NCI-H1436 (cell line): ENCODE measurements around the gene PMEPA1.
"Not testable (repeated sequence)": the region's sequence is repeated elsewhere in the genome, so short reads cannot be mapped to it uniquely, and the experiment has no call there.

Experiments used
- DNase-seq: peaks from one replicate; lab custom pipeline; 2025; lab: John Stamatoyannopoulos, UW

Gene PMEPA1

DNA sequence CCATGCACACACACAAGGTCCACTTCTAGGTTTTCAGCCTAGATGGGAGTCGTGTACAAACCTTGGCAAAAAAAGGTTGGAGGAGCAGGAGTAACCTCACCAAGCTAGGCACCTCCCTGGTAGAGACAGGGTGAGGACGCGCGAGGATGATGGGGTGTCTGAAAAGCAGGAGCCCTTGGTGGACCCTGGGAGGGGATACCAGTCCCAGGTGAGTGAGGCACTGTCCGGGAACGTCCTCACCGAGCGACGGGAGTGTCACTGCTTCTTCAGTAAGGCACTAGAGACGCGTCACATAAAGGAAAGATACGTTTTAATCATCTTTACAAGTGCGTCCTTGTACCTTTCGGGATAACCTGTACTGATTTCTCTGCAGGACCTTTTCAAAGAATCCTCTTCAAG, 60.2 kb downstream of the PMEPA1 start:
- no peak for DNase-seq

DNA sequence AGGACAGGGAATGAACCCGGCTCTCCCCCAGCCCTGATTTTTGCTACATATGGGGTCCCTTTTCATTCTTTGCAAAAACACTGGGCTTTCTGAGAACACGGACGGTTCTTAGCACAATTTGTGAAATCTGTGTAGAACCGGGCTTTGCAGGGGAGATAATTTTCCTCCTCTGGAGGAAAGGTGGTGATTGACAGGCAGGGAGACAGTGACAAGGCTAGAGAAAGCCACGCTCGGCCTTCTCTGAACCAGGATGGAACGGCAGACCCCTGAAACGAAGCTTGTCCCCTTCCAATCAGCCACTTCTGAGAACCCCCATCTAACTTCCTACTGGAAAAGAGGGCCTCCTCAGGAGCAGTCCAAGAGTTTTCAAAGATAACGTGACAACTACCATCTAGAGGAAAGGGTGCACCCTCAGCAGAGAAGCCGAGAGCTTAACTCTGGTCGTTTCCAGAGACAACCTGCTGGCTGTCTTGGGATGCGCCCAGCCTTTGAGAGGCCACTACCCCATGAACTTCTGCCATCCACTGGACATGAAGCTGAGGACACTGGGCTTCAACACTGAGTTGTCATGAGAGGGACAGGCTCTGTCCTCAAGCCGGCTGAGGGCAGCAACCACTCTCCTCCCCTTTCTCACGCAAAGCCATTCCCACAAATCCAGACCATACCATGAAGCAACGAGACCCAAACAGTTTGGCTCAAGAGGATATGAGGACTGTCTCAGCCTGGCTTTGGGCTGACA, 60.8 kb downstream of the PMEPA1 start:
- DNase-seq: no peak

DNA sequence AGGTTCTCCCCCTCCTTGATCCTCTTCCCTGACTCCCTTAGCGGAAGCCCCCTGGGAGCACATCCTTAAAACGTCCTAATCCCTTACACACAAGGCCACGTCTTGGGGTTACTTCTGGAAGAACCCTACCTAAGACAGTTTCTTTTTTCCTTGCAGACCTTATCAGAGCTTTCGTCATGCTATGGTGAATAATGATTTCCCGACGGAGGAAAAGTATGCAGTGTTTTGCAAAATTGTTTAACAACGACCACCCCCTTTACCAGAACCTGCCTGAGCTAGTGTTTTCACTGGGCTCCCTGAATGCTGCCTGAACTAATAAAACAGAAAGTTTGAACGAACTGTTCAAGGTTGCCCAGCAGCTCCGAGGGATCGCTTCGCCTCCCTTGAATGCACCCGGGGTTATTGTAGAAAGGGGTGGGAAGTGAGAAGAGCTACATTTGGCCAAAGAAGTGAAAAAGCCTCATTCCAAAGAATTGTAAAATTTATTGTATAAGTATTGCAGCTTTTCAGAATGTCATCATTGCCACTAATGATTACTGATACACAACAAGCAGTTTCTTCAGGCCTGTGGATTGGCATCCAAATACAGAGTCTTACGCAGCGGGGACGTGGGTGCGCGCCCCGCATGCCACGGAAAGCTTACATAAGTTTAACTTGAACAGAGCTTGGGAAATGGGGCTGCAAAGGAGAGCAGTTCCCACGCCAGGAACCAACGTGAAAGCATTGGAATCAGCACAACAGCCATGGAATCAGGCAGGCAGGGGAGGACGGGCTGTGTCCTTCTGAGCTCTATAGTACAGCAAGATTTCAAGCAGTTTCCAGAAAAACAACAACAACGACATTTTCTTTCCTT, 61.7 kb downstream of the PMEPA1 start:
- DNase-seq: no peak

DNA sequence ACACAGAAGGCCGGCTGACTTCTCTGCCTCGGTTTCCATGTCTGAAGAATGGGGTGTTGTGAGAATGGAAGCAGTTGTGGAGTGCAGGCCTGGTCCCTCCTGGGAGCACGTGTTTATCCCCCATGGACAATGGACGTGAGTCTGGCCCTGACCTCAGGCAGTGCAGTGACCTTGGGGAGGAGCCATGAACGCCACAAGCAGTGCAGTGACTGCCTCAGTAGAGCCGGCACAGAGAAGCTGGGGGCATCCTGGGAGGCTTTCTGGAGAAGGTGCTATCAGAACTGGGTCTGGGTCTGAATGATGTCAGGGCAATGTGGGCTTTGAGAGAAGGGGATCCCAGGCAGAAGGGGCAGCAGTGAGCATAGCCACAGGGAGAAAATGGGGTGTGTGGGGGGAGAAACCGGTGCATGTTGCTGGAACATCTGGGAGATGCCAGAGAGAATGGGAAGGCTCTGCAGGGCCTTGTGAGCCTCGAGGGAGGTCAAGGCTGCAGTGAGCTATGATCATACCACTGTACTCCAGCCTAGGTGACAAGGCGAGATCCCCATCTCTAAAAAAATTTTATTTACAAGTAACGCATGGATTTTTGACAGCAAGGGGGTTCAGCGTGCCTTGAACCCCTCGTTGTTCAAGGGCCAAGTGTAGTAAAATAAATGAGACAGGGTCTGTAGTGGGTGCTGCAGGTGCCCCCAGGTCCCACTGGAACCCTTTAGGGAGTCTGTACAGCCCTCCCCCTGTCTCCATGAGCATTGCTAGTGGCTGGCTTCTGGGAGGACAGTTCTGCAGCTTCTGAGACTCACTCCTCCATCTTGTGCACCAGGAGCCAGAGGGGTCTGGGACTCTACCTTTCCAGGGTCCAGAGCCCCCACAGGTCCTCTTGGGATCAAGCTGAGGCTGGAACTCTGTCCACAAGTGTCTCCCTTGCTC, 62.5 kb downstream of the PMEPA1 start:
- no peak for DNase-seq

DNA sequence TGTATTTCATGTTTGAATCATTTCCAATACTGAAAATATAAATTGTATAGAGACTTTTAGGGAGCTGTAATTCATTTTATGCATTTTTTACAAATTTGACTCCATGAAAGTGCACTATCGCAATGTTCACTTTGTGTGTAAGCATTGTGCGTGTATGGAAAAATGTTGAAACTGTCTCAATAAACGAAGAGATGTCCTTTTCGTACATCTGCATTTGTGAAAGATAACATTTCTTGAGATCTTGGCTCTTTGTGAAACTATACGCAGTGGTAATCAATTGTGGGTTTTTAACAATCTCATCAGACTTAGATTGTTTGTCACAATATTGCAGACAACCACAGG, 70.9 kb downstream of the PMEPA1 start:
- DNase-seq: no peak

DNA sequence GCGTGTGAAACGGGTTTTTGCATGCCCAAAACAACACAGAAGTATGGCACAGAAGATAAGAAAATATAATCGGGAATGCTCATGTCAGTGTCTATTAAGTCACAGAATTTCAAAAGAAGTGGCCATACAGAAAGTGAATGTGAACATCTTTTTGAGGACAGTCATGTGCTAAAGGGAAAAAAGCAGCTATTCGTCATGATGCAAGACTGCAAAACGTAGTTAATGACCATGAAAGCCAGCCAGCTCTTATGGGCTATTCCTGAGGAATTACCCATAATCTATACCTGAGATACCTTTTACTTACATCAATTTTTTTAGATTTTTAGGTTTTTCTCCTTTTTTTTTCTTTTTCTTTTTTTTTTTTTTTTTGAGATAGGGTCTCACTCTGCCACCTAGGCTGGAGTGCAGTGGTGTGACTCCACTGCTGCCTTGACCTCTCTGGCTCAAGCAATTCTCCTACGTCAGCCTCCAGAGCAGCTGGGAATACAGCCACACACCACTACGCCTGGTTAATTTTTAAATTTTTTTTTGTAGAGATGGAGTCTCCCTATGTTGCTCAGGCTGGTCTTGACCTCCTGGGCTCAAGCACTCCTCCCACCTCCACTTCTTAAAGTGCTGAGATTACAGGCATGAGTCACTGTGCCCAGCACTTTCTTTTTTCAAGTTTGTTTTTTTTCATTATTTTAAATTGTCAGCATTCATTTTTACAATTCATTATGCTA, 71.5 kb downstream of the PMEPA1 start:
- no peak for DNase-seq

DNA sequence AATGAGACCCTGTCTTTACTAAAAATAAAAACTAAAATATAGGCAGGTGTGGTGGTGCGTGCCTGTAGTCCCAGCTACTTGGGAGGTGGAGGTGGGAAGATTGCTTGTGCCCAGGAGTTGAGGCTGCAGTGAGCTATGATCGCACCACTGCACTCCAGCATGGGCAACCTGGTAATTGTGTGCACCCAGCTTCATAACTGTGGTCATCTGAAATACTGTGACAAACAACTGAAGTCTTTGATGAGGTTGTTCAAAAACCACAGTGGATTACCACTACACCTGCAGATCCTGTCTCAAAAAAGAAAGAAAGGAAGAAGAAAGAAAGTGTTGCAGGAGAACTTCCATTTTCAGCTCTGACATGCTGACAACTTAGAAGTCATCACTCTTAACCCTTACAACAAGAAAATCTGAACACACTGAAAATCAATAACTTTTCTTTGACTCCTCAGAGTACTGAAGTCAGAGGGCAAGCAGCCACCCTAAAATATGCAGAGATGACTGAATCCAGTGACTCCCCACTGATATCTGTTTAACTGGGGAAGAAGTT, 75.8 kb downstream of the PMEPA1 start:
- no peak for DNase-seq

DNA sequence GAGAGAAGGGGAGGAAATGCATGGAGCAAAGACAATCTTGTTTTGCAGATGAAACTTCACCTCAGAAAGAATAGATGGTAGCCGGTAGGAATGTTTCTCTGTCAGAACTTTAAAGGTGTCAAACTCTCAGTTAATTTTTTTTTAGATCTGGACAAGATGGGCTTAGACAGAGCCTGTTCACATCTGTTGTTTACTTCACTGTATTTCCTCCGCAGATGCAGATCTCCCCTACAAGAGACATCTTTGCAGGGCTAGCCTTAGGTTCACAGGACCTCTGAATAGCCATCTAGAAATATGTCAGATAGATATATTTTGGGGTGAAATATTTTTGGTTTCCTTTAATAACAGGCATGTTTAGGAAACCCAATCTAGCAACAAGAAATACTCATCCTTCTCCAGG, 77.5 kb downstream of the PMEPA1 start:
- no peak for DNase-seq

DNA sequence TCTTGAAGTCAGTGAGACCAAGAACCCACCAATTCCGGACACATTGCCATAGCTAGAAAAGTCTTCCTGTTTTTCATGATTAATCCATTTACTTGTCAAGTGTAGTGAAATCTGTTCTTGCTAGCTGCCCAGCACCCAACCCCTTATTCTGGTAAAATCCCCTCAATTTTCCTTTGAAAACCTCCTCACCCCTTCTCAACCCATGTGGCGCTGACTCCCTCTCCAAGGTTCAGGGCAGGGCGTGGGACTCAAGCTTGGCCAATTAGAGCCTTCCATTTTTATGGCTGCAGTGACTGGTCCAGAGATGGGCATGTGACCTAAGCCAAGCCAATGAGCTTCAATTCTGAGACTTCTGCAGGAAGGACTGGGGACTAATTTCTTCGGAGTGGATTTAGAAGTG, 79.8 kb downstream of the PMEPA1 start:
- DNase-seq: no peak

DNA sequence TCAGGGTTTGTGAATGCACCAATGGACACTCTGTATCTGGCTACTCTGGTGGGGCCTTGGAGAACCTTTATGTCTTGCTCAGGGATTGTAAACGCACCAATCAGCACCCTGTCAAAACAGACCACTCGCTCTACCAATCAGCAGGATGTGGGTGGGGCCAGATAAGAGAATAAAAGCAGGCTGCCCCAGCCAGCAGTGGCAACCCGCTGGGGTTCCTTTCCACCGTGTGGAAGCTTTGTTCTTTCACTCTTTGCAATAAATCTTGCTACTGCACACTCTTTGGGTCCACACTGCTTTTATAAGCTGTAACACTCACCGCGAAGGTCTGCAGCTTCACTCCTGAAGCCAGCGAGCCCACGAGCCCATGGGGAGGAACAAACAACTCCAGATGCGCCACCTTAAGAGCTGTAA, 80.3 kb downstream of the PMEPA1 start:
- not testable (repeated sequence) for DNase-seq

DNA sequence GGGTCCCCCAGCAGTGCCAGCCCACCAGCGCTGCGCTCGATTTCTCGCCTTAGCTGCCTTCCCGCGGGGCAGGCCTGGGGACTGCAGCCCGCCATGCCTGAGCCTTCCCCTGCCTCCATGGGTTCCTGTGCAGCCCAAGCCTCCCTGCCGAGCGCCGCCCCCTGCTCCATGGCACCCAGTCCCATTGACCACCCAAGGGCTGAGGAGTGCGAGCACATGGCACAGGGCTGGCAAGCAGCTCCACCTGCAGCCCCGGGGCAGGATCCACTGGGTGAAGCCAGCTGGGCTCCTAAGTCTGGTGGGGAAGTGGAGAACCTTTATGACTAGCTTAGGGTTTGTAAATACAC, 80.9 kb downstream of the PMEPA1 start:
- DNase-seq: not testable (repeated sequence)

DNA sequence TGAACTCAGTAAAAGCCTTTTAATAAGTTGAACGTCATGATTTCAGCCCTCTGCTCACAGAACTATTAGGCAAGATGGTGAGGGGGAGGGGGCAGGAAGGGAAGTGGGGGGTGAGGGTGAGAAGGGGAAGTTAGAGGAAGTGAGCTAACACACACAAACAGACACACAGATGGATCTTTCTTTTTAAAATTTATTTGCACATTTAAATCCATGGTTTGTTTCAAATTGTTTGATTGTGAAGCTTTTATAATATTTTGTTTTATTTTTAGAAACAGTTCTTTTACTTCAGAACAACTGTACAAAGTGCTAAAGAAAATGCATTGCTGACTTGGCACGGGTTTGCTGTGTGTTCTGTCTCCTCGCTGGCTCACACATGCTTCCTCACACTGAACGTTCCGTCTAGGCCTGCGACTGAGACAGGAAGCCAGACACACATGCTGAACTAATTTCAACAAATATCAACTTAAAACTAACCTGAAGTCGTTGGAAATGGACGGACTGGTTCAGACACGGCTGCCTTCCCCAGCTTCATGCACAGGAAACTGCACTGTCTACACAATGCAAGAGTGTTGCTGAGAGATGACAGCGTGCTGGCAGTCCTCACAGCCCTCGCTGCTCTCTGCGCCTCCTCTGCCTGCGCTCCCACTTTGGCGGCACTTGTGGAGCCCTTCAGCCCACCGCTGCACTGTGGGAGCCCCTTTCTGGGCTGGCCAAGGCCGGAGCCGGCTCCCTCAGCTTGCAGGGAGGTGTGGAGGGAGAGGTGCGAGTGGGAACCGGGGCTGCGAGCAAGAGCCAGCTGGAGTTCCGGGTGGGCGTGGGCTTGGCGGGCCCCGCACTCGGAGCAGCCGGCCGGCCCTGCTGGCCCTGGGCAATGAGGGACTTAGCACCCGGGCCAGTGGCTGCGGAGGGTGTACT, 81.5 kb downstream of the PMEPA1 start:
- no peak for DNase-seq

DNA sequence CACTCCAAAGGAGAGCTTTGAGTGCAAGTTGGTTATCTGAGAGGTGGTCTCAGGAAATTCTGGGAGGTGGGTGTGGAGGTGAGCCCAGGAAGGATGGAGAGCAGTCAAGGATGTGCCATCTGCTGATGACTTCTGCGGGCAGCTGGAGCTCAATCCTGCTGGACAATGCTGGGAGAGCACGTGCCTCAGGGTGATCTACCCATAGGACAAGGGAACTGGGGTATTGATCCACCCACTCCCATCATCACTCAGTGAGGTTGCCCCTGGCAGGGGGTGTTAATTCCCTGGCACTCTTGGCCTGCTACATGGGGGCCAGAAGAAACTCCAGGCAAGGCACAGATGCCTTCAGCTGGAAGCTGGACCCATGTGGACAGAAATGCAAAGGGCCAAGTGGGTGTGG, 82.5 kb downstream of the PMEPA1 start:
- DNase-seq: no peak

DNA sequence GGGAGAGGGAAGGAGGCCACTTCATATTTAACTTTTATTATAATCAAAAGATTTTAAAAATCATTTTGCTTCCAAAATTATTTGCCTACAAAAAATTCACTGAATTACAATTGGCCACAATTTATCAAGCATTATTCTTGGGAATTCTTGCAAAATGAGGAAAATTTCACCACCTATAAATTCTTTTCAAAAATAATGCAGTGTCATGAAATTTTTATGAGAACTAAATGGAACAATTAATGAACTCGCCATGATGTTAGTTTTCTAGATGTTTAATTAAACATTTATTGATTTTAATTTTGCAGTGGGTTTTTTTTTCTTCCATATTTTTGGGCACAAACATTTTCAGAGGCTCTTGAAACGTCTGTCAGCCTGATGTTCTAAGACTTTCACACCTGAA, 83.8 kb downstream of the PMEPA1 start:
- no peak for DNase-seq

DNA sequence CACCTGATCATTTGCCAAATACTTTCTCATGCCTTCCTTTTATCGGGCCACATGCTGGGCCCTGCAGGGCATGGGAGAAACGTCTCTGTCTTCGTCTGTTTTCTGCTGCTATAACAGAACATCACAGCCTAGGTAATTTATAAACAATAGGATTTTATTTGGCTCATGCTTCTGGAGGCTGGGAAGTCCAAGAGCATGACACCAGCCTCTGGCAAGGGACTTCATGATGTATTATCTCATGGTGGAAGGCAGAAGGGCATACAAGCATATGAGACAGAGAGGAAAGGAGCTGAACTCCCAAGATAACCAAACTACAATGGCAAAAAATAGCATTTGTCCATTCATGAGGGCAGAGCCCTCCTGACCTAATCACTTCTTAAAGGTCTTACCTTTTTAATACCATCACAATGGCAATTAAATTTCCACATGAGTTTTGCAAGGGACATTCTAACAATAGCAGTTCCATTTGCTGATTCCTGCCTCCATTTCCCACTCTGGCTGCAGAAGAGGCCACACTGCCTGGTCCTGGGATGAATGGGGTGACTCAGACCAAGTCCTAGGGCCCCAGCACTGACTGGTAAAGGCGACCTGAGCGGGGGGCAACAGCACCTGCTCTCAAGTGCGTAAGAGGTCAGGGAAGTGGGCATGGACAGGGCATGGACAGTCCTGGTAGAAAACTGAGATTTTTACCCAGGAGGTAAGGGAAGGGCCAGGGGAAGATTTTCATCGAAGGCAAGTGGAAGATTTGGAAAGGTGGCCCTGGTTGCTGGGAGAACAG, 84.4 kb downstream of the PMEPA1 start:
- no peak for DNase-seq

DNA sequence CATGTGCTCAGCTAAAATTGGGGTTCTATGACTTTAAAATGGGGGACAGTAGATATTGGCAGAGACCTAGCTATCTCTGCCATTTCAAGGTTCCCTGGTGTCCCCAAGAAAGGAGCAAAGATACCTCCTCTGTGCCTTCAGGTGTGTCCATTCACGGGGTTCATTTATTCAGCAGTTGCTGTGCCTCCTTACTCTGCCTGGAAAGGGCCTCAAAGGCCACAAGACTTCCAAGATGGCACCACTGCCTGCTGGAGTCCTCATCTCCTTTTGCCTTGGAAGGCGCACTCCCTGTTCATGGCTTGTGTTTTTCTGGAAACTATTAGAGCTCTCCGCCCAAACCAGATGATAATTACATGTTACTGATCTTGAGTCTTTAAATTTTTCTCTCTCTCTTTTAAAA, 85.7 kb downstream of the PMEPA1 start:
- DNase-seq: no peak

DNA sequence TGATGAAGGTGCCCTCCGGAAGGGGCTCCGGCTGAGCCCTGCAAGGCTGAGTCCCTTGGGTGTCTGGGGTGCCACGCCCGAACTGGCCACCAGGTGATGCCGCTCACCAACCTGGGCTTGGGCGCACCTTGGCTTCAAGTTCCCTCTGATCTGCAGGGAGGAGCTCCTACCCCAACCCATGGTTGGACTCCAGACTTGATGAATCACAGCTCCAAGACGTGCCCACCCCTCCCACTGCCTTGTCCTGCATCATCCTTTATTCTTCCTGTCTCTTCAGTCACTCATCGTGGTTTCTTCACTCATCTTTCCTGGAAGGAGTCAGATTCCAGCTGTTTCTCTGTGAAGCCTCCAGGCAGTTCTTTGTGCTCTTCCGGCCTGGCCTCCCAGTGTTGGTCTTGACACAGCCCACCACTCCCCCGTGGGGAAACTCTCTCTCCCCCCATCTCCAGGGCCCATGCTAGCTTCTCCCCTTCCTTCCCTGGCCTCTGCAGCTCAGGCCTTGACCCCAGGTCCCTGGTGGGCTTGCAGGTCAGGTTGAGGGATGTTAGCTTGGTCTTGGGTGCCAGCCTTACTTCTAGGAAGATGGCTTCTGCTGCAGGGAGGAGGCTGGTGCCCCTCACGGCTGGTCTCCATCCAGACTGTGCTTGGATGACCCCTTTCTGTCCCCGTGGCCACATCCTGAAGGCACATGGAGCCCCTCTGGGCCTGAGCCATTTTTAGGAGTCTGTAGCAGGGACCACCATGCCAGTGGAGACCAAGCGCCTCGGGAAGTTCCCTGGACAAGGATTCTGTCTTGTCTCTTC, 87.0 kb downstream of the PMEPA1 start:
- DNase-seq: peak; percentile 39

DNA sequence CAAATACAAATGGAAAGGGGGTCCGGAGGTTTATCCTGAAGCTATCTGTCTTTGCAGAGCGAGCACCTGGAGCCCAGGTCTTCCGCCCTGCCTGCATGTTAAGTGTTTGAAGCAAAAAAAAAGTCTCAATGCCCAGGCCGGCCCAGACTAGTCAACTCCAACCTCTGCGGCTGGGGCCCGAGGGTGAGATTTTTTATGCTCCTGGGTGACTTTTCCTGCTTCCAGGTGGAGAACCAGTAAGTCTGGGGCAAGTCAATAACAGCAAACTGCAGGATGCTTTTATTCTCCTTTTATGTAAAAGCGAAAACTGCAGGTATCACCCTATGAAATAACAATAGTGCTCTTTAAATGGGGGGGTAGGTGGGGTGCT, 87.6 kb downstream of the PMEPA1 start:
- DNase-seq: no peak
